Lower leg skin (tissue), 3 donors: Measurements from ENCODE around the gene OSBPL2.

Experiments used
- CTCF ChIP-seq, 3 donors: fragments of 450-650 bp; IDR thresholded peaks; one replicate each; pipeline ENCODE4 v1.5.1; 2016; ENCODE audit warnings: antibody characterized with exemption in 3 of 3, mild to moderate bottlenecking in 3 of 3, moderate library complexity in 2 of 3
- POLR2A ChIP-seq, 2 donors: fragments of 450-650 bp; IDR thresholded peaks; one replicate each; pipeline ENCODE4 v1.6.1; 2016 to 2017; ENCODE audit warnings: antibody characterized with exemption in 2 of 2, mild to moderate bottlenecking in 1 of 2, moderate library complexity in 1 of 2

GRCh38 chr20:62292108-62292507 is 53.8 kb downstream of the OSBPL2 start:
- TF ChIP-seq CTCF (IDR thresholded peaks at IDR 0.05) (no peak), POLR2A (IDR thresholded peaks at IDR 0.05) (no peak)
